GM21367 (cell line): ENCODE data around the gene PLCB3.
A peak's percentile ranks its signal among the peaks of the same experiment; 100 is the strongest.

ENCODE experiments used
- ATAC-seq: cut with Tn5 transposase; IDR thresholded peaks from one replicate; pipeline ENCODE4 v1.9.1; 2021; ENCODE audit not compliant: unreplicated experiment

The PLCB3 gene

DNA sequence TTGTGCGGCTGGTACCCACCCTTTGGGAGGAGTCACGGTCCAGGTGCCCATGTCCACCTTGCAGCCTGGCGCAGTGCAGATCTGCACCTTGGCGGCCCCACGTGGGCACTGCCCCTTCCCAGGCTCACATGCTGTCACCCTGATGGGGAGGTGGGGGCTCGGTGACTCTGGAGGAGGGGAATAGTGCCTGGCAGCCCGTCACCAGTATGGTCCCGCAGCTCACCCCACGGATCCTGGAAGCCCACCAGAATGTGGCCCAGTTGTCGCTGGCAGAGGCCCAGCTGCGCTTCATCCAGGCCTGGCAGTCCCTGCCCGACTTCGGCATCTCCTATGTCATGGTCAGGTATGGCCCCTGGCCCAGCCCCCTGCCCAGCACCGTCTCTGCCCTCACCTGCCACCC, 30.5 kb upstream of the PLCB3 start:
- no peak for ATAC-seq

DNA sequence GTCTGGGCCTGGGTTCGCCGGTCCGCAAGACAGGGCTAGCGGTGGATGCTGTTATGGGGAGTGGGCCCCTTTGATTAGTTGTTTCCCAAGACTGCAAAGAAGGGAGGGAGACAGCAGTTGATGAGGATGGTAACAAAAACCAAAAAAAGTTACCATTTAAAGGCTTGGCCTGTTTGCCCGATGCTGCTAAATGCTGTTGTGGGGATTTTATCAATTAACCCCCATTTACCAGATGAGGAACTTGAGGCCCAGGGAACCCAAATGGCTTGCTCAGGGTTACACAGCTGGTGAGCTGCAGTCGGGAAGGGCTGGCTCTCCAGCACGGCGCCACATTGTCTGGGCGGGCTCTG, 28.7 kb upstream of the PLCB3 start:
- no peak for ATAC-seq

DNA sequence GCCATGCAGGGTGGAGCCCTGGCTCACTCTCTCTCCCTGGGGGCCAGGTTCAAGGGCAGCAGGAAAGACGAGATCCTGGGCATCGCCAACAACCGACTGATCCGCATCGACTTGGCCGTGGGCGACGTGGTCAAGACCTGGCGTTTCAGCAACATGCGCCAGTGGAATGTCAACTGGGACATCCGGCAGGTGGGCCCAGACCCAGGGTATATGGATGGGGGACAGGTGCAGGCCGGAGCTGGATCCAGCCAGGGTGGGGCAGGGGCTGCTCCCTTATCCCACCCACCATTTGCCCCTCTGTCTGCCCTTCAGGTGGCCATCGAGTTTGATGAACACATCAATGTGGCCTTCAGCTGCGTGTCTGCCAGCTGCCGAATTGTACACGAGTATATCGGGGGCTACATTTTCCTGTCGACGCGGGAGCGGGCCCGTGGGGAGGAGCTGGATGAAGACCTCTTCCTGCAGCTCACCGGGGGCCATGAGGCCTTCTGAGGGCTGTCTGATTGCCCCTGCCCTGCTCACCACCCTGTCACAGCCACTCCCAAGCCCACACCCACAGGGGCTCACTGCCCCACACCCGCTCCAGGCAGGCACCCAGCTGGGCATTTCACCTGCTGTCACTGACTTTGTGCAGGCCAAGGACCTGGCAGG, 28.2 kb upstream of the PLCB3 start:
- no peak for ATAC-seq

DNA sequence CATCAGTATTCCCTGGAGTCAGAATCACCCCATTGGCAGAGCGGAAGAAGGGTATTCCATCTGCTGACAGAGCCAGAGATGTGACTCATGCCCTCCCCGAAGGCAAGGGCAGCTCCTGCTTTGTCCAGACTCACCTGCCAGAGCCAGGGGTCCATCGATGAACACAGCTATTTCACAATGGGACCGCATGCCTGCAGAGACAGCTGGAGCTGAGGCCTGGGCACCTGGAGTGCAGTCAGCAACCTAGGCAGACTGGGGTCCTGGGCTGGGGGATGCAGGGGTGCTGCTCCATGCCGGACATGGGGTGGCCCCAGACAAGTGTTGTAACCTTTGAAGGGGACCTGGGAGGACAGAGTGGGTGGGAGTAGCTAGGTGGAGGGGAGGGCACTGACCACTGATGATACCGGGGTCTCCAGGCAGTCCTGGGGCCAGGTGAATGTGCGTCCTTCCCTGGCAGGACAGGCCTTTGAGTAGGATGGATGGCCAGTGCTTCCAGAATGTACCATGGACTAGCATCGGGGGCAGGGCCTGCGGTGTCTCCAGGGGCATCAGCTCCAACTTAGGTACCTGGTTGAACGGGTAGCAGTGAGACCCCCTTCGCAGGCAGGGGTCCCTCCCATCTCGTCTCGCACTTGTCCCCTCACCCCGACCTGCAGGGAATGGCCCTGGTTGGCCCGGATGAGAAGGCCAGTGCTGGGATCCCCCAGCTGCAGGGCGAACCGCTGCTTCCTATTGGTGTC, 27.0 kb upstream of the PLCB3 start:
- no peak for ATAC-seq

DNA sequence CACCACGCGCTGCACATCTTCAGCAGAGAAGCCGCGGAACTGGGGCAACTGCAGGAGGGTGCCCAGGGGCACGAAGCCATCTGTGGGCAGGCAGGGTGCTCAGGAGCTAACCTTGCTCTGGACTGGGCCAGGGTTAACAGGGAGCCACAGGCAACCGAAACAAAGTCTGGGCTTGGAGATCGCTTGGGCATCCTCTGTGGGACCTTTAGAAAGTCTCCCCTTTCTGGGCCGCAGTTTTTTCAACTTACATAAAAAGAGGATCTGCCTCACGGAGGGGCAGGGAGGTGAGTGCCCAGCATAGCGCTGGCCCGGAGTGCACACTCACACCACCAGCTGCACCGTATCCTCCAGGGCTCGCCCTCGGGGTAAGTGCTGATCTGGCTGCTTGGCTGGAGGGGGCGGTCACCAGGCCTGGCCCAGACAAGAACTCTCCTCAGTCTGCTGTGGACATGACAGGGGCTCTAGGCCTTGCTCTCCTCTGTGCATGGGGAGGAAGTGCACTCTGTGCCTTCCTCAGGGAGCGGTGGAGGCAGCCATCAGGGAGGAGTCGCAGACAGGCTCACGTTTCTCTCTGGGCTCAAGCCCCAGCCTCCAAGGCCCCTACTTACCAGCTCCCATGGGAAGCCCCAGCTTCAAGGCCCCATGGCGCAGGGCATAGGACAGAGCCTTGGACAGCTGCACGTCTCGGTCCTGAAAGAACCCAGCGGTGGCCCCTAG, 26.3 kb upstream of the PLCB3 start:
- ATAC-seq: no peak

DNA sequence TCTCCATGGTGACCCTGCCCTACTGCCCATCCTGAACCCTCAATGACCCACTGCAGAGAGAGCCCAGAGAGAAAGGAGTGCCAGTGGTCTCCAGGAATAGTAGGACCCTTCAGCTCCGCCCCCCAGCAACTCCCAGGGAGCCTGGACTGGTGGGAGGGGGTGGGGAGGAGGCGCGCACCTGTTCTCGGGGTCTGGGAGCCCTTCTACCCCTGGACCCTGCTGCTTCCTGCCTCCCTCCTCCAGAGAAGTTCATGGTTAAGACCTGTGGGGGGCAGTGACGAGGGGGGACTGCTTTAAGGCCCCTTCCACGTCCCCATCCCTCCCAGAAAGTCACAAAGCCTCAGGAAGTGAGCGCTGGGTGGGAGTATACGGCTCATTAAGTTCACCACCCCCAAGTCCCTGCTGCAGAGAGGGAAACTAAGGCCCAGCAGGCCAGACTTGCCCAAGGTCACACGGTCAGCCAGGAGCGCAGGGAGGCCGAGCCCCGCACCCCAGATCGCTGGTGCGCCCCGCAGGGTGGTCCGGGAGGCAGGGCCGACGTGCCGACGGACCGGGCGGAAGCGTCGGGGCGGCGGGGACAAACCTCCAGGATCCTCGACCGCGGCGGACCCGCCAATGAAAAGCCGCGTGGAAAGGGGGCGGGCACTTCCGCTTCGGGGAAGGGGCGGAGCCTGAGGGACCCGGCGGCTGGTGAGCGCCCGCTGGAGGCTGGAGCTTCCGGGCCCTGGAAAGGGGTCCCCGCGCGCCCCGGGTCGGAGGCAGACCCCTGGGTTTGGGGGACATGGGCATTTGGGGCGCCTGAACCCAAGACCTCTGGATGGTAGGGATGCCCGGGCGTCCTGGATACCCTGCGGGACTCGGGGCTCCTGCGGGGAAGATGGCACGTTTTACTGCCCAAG, 25.5 kb upstream of the PLCB3 start, which contains the start of the genes NUDT22 and TRPT1:
Gene NUDT22 (plus strand): TSS at position 667 of the 899 bp plus-strand sequence. CDS start 379 bp downstream, outside the sequence.
Gene TRPT1 (minus strand): TSS at position 579 of the 899 bp plus-strand sequence. CDS start 326 bp downstream, at position 253.
- ATAC-seq: no peak

DNA sequence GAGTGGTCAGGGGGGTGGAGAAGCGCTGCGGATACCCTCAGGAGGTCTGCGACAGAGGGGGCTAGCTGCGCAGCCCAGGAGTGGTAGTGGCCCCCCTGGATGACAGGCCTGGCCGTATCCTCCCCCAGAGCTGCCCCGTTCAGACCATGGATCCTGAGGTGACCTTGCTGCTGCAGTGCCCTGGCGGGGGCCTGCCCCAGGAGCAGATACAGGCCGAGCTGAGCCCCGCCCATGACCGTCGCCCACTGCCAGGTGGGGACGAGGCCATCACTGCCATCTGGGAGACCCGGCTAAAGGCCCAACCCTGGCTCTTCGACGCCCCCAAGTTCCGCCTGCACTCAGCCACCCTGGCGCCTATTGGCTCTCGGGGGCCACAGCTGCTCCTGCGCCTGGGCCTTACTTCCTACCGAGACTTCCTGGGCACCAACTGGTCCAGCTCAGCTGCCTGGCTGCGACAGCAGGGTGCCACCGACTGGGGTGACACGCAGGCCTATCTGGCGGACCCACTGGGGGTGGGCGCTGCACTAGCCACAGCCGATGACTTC, 24.8 kb upstream of the PLCB3 start:
- no peak for ATAC-seq

DNA sequence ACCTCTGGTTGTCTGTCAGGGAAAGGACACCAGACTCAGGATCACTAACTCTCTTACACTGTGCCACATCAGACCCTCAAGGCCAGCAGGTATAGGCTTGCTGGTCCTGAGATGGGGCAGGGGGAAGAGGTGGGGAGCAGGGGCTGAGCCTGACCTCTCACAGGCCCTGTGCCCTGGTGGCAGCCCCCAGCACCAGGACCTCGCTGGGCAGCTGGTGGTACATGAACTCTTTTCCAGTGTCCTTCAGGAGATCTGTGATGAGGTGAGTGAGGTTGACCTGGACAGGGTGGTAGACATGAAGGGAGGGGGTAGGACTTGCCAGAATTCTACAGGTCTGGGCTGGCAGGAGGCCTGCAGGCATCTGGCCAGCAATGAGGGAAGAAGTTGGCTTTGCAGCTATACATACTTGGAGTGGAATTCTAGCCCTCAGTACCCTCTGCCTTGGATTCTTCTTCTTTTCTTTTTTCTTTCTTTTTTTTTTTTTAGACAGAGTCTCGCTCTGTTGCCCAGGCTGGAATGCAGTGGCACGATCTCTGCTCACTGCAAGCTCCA, 23.8 kb upstream of the PLCB3 start:
- ATAC-seq: no peak

DNA sequence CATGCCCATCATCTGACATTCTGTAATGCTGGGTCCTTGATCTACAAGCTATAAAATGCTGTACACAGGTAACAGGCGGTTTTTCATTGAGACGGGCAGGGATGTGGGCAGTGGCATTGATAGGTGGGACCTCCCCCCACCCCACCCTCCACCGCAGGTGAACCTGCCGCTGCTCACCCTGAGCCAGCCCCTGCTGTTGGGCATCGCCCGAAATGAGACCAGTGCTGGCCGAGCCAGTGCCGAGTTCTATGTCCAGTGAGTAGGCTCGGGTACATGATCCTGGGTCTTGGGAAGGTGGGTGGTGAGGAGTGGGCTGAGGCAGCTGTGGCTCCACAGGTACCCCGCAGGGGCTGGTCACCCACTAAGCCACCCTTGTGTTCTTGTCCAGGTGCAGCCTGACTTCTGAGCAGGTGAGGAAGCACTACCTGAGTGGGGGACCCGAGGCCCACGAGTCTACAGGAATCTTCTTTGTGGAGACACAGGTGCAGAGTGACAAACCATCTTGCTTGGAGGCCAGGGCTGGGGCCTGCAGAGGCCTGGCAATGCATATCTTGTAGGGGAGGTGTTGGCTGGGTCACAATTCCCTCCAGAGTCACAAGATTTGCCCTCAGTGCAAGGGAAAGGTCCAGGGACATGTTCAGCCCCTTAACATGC, 22.1 kb upstream of the PLCB3 start:
- ATAC-seq: no peak

DNA sequence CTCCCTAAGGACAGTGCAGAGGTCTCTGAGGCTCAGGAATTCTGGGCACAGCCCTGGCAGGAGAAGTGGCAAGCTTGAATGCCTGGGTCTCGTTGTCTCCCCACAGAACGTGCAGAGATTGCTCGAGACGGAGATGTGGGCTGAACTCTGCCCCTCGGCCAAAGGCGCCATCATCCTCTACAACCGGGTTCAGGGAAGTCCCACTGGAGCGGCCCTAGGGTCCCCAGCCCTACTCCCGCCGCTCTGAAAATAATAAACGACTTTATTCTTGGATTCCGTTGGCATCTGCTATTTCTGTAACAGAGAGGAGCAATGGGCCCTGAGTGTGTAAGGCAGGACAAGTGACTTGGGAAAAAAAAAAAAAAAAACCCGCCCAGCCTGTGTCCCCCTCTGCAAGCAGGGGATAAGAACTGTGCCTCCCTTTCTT, 21.6 kb upstream of the PLCB3 start:
- ATAC-seq: no peak

DNA sequence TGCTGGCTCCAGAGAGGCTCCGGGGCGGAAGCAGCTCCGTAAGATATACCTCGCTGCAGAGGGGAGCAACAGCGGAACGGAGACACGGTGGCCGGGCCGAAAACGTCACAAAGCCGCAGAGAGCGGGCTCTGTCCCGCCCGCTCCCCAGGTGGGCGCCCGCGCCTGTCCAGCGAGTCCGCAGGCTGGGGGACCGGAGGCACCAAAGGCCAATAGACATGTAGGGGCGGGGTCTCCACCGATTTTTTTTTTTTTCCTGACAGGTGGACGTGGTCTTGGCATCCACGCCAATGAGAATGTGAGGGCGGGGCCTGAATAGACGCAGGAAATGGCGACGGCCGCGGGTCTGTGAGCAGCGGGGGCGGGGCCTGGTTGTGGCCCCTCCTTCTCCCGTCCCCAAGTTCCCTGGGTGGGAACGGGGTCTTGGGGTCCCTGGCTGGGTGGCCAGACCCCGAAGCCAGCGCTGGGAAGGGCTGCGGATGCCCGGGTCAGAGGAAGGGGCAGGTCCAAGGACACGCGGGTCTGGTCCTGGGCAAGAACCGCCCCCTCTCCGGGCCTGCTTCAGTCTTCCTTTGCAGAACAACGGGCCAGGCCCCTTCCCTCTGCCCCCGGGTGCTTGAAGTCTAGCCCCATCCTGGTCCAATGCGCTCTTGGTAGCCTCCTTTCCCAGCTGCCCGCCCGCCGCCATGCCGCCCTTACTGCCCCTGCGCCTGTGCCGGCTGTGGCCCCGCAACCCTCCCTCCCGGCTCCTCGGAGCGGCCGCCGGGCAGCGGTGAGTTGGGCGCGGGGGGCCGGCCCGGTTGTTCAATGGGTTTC, 21.0 kb upstream of the PLCB3 start, which contains the start of gene DNAJC4:
Gene DNAJC4 (plus strand): TSS at position 378 of the 814 bp plus-strand sequence. CDS start 307 bp downstream, at position 685.
- ATAC-seq: peak; percentile 35

DNA sequence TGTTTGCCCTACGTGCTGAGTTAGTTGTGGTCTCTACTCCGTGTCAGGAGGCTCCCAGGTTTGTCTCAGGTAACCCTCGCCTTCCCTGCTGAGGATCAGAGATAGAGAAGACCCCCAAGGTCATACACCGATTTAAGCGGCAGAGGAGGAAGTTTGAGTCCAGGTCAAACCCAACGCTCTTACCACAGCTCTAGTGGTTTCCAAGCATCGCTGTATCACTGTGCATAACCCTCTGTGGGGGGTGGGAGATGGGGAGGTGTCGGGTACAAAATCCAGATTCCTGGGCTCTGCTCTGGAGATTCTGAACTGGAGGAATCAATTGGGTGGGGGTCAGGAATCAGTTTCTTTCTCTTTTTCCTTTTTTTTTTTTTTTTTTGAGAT, 20.4 kb upstream of the PLCB3 start:
- no peak for ATAC-seq

DNA sequence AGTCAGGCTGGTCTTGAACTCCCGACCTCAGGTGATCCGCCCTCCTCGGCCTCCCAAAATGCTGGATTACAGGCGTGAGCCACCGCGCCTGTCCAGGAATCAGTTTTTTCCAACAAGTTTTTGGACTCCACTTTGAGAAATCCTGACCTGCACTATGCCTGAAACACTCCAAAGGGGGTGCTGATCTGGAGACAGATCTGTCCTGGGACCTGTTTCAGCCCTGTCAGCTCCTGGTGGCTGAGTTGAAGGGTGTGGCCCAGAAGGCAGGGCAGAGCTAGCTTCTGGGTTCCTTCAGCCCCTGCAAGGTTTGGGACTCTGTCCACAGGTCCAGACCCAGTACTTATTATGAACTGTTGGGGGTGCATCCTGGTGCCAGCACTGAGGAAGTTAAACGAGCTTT, 19.8 kb upstream of the PLCB3 start:
- no peak for ATAC-seq

DNA sequence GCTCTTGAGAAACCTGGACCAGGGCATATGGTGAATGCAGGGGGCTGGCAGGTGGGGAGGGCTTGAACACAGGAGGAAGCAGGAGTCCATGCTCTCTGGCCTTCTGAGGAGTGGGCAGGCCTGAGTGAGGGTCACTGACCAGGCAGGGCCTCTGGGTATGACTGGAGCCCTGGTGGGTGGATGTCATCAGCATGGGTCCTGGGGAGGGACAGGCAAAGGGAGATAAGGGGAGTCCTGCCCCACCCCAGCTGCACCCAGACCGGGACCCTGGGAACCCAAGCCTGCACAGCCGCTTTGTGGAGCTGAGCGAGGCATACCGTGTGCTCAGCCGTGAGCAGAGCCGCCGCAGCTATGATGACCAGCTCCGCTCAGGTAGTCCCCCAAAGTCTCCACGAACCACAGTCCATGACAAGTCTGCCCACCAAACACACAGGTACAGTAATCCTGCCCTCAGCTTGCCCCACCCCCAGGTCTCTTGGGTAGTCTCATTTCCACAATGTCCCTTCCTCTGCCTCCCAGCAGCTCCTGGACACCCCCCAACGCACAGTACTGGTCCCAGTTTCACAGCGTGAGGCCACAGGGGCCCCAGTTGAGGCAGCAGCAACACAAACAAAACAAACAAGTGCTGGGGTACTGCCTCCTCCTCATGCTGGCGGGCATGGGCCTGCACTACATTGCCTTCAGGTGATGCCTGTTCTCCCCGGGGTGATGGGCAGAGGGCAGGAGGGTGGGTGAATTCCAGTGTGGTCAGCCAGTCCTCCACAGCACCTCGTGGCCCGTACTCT, 19.0 kb upstream of the PLCB3 start:
- no peak for ATAC-seq

DNA sequence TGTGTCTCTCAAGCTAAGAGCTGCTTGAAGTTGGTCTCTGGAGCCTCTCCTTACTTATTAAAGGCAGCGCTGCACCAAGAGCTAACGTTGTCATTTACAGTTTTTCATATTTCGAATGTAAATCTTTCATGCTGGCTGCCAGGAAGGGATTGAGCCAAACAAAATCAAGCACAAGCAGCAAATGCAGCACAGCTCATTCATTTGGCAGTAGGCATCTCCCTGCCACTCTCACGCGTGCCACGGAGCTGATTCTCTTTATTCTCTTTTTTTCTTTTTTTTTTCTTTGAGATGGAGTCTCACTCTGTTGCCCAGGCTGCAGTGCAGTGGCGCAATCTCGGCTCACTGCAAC, 18.4 kb upstream of the PLCB3 start:
- no peak for ATAC-seq

DNA sequence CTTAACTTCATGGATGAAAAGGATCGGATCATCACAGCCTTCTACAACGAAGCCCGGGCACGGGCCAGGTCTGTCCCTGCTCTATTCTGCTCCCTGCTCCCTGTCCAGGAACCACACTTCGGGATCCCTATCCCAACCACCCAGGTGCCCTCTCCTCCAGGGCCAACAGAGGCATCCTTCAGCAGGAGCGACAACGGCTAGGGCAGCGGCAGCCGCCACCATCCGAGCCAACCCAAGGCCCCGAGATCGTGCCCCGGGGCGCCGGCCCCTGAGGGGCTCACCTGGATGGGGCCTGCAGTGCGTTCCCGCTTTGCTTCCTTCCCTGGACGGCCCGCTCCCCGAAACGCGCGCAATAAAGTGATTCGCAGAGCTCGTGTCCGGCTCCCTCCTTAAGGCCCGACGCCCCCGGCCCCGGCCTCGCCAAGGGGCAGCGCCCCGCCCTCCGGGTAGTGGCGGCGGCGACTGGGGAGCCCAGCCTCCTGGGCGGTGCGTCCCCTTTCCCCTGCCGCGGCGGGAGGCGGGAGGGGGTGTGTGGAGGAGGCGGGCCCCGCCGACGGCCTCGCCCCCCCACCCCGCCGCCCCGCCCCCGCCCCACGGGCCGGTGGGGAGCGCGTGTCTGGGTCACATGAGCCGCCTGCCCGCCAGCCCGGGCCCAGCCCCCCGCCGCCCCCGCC, 17.3 kb upstream of the PLCB3 start, which contains the start of gene VEGFB:
Gene VEGFB (plus strand): TSS at position 672 of the 674 bp plus-strand sequence. CDS start 250 bp downstream, outside the sequence.
- no peak for ATAC-seq

DNA sequence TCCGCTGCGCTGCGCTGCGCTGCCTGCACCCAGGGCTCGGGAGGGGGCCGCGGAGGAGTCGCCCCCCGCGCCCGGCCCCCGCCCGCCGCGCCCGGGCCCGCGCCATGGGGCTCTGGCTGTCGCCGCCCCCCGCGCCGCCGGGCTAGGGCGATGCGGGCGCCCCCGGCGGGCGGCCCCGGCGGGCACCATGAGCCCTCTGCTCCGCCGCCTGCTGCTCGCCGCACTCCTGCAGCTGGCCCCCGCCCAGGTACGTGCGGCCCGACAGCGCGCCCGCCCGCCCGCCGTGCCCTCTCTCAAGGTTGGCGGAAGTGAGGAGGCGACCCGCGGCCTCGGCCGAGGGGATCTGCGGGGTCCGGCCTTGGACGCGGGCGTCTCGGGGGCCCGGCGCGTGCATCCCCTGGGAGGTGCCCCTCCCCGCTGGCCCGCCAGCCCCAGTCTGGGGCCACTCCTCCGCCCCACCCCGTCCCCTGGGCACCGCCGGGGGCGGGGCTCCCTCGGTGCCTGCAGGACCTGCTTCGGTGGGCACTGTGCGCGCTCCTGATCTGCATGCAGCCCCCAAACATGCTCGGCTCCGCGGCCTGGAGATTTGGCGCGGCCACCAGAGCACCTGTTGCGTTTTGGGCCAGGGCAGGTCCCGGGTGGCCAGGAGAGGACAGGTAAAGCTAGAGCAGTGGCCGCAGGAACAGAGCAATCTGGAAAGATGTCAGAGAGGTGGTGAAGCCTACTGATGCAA, 16.5 kb upstream of the PLCB3 start:
- no peak for ATAC-seq
